Measurements from ENCODE around the gene OMG.
"Not testable (repeated sequence)": the region's sequence is repeated elsewhere in the genome, so short reads cannot be mapped to it uniquely, and the experiment has no call there.

Gene OMG

DNA sequence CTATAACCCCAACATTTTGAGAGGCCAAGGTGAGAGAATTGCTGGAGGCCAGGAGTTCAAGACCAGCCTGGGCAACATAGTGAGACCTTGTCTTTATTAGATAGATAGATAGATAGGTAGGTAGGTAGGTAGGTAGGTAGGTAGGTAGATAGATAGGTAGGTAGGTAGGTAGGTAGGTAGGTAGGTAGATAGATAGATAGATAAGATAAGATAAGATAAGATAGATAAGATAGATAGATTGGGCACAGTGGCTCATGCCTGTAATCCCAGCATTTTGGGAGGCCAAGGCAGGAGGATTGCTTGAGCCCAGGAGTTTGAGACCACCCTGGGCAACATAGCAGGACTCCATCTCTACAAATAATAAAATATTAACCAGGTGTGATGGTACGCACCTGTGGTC is 34.1 kb downstream of the OMG start:
- DNase-seq (ENCODE audit: low read depth in 3 of 3), result not testable (repeated sequence)

- no peak for DNase-seq (ENCODE audit: low read depth in 3 of 3)
Measured at GRCh38 chr17:31261601-31262000, 35.4 kb downstream of the OMG start.

DNA sequence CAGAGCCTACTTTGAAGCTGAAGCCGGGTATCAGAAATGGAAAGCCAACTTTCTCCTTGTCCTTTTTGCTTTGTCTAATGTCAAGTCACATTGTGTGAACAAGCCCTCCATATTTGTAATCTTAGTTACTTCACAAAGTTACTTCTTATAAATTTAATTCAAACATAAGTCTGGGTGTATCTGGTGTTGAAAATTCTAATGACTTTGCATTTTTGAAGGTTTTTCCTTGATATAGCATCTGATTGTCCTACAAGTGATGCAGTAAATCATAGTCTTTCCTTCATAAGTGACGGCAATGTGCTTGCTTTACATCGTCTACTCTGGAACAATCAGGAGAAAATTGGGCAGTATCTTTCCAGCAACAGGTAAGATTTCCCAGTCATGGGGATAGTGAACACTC is 36.9 kb downstream of the OMG start:
- no peak for DNase-seq (ENCODE audit: low read depth in 3 of 3)

DNA sequence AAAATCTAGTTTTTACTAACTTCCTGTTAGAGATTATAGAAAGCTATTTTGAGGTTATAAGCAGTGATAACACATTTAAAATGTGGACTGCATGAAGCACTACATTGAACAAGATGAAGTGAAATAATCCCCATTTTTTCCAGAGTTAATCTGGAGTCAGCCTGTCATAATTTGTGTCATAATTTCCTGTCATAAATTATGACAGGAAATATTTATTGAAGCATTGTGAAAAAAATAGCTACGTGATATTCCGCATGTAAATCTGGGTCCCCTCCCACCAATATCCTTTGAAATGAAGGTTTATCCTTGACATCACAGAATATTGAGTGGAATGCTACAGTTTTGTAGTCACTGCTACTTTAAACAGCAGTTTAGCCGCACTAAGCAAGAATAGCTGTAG is 40.1 kb downstream of the OMG start:
- no peak for DNase-seq (ENCODE audit: low read depth in 3 of 3)

DNA sequence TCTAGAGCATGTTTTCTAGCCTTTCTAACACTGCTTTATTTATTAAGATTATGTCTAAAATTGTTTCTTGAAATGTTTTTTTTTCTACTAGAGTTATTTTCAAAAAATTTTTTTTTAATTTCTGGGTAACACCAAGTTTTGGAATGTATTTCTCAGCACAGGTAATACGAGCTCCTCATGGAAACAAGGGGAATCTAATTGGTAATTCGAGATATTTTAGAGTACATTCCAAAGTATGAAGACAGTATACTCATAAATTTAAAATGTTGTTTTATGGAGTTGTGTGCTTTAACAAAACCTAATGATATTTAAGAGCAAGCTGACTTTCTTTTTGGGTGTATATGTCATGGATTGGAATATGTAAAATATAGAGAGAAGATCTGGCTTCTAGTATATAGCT is 42.4 kb downstream of the OMG start:
- no peak for DNase-seq (ENCODE audit: low read depth in 3 of 3)

- DNase-seq (ENCODE audit: low read depth in 3 of 3), result no peak
Measured at GRCh38 chr17:31252741-31253140, 44.3 kb downstream of the OMG start.

DNA sequence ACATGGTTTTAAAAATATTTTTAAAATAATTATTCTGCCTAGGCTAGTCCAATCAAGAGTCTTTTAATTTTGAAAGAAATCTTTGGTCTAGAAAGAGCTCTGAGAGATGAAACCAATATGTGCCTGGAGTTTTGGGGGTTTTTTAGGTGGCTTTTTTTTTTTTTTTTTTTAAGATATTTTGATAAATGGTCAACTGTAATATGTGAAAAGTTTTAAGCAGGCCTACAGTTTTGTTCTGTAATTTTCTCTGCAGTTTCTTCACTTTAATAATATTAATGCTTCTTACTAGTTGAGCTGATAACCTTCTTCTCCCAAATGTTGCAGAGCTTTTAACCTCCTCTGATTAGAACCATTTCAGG is 45.1 kb downstream of the OMG start:
- DNase-seq (ENCODE audit: low read depth in 3 of 3), result no peak

- no peak for DNase-seq (ENCODE audit: low read depth in 3 of 3)
Measured at GRCh38 chr17:31251105-31251969, 45.7 kb downstream of the OMG start.

- no peak for DNase-seq (ENCODE audit: low read depth in 3 of 3)
Measured at GRCh38 chr17:31250229-31250628, 46.8 kb downstream of the OMG start.

DNA sequence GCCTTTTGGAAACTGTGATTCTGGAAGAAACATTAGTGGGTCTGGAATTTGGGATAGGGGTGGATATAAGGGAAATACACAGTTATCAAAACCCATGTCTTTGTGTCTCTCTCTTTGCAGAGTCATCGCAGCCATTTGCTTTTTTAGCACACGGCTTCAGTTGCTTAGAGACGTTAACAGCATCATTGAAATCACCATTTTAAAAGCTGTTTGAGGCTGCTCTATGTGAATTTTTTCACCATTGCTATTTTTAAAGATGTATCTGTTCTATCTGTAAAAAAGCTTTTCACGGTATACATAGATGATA is 47.3 kb downstream of the OMG start:
- DNase-seq (ENCODE audit: low read depth in 3 of 3), result no peak

- DNase-seq (ENCODE audit: low read depth in 3 of 3), result no peak
Measured at GRCh38 chr17:31248986-31249834, 47.8 kb downstream of the OMG start.
